OCI-LY3 (cell line): ENCODE results near the gene MSI2.

Source experiments
- EZH2phosphoT487 ChIP-seq: fragments of 200-600 bp; shearing (Covaris generic); IDR thresholded peaks from 2 replicates; pipeline ENCODE4 v1.6.1; 2018; ENCODE audit warnings: antibody characterized with exemption, mixed run types, low read depth
- TF ChIP-seq, protein P1 (sequence below): fragments of 200-600, 300-600 bp; sonication (generic); IDR thresholded peaks from 2 replicates; pipeline ENCODE4 v1.5.1; 2014; ENCODE audit warnings: antibody characterized with exemption, low read length, low read depth

DNA sequence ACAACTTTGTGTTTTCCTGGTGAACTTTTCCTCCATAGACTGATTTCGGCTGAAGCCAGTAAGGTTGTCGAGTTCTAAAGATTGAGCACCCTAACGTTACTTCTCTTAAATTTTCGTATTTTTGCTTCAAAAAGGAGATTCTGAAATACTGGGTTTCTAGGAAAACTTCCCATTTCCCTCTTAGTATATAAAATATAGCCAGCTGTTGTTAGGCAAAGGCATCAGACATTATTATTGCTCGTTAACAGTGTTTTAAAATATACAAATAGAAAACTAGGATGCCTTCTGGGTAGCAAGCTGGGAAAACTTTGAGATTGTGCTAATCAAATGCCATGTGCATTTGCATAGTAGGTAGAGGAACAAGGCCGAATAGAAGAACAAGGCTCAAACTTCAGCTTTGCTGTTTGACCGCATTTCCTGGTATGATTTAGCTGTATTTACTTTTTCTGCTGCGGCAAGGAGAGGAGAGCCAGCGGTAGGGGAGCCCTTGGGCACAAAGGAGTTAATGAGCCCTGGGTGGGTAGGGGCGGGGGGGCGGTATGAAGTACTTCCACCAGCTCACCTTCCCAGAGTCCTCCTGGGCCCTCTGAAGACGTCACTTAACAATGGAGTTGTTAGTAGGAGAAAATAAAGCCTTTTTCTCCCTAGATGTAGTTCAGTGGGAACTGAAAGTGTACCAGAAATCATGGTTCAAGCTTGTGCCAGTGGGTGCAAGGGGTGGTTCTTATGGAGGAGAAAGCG is 151.9 kb downstream of the MSI2 start:
- TF ChIP-seq, protein P1, sequence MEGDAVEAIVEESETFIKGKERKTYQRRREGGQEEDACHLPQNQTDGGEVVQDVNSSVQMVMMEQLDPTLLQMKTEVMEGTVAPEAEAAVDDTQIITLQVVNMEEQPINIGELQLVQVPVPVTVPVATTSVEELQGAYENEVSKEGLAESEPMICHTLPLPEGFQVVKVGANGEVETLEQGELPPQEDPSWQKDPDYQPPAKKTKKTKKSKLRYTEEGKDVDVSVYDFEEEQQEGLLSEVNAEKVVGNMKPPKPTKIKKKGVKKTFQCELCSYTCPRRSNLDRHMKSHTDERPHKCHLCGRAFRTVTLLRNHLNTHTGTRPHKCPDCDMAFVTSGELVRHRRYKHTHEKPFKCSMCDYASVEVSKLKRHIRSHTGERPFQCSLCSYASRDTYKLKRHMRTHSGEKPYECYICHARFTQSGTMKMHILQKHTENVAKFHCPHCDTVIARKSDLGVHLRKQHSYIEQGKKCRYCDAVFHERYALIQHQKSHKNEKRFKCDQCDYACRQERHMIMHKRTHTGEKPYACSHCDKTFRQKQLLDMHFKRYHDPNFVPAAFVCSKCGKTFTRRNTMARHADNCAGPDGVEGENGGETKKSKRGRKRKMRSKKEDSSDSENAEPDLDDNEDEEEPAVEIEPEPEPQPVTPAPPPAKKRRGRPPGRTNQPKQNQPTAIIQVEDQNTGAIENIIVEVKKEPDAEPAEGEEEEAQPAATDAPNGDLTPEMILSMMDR, result no peak
- no peak for TF ChIP-seq EZH2phosphoT487
